ENCODE data around the gene TEKT1.
"Not testable (repeated sequence)": the region's sequence is repeated elsewhere in the genome, so short reads cannot be mapped to it uniquely, and the experiment has no call there.

- not testable (repeated sequence) for TF ChIP-seq TAF1 (IDR thresholded peaks at IDR 0.05; ENCODE audit: low read depth); EZH2 (IDR thresholded peaks at IDR 0.05; ENCODE audit: borderline replicate concordance, insufficient read depth, low read length, poor library complexity, severe bottlenecking); CTCF (IDR thresholded peaks at IDR 0.05; ENCODE audit: poor library complexity, severe bottlenecking); MXI1 (conservative IDR thresholded peaks at IDR 0.05; ENCODE audit: poor library complexity, severe bottlenecking); POLR2AphosphoS5 (IDR thresholded peaks at IDR 0.05); RAD21 (conservative IDR thresholded peaks at IDR 0.05)
Measured at GRCh38 chr17:6846138-6846537, 14.6 kb upstream of the TEKT1 start.
